NCI-H82 treated with DMSO at 0.1 percent for 48 hours (cell line): ENCODE data around the gene RPL27.
"Not testable (repeated sequence)": the region's sequence is repeated elsewhere in the genome, so short reads cannot be mapped to it uniquely, and the experiment has no call there.

Source experiments
- DNase-seq: peaks from one replicate; lab custom pipeline; 2025; ENCODE audit not compliant: unreplicated experiment; lab: John Stamatoyannopoulos, UW

RPL27 gene

GRCh38 chr17:42997984-42998938, at the start of gene RPL27:
Gene RPL27 (plus strand): TSS chr17:42998419. CDS start chr17:42998751, 332 bp downstream.
- peak; percentile 98 for DNase-seq

GRCh38 chr17:42950044-42950783, 48.0 kb upstream of the RPL27 start:
- DNase-seq, result no peak

GRCh38 chr17:42953669-42954068, 44.5 kb upstream of the RPL27 start:
- DNase-seq, result no peak

GRCh38 chr17:42964161-42964932, 33.9 kb upstream of the RPL27 start, which contains the start of gene AARSD1:
Gene AARSD1 (minus strand): TSS chr17:42964454. CDS start chr17:42964440, 14 bp downstream.
- peak; percentile 74 for DNase-seq

- DNase-seq, result no peak
These were observed 30.3 kb upstream of the RPL27 start for GRCh38 chr17:42967925-42968324.

GRCh38 chr17:42969001-42969581, 29.1 kb upstream of the RPL27 start:
- DNase-seq, result no peak

- no peak for DNase-seq
These were observed 26.6 kb upstream of the RPL27 start for GRCh38 chr17:42971589-42971988.

GRCh38 chr17:42973323-42973722, 24.9 kb upstream of the RPL27 start:
- not testable (repeated sequence) for DNase-seq

- no peak for DNase-seq
These were observed 23.0 kb upstream of the RPL27 start for GRCh38 chr17:42975265-42975664.

GRCh38 chr17:42975701-42976100, 22.5 kb upstream of the RPL27 start:
- DNase-seq, result not testable (repeated sequence)

- no peak for DNase-seq
These were observed 18.5 kb upstream of the RPL27 start, which contains the start of gene PTGES3L for GRCh38 chr17:42979511-42980273. Gene PTGES3L (minus strand): TSS chr17:42980080. CDS start chr17:42980053, 27 bp downstream.

- DNase-seq, result peak; percentile 62
These were observed 17.9 kb upstream of the RPL27 start, which contains the start of gene RUNDC1 for GRCh38 chr17:42980274-42980765. Gene RUNDC1 (plus strand): TSS chr17:42980565. CDS start chr17:42980577, 12 bp downstream.

- DNase-seq, result no peak
These were observed 17.3 kb upstream of the RPL27 start for GRCh38 chr17:42980766-42981397.

- no peak for DNase-seq
These were observed 16.0 kb upstream of the RPL27 start for GRCh38 chr17:42982266-42982665.

- DNase-seq, result no peak
These were observed 13.0 kb upstream of the RPL27 start for GRCh38 chr17:42985225-42985624.

- DNase-seq, result no peak
These were observed 9.1 kb upstream of the RPL27 start for GRCh38 chr17:42989141-42989540.

GRCh38 chr17:42989726-42990652, 8.2 kb upstream of the RPL27 start:
- no peak for DNase-seq

GRCh38 chr17:42991471-42991870, 6.7 kb upstream of the RPL27 start:
- DNase-seq, result no peak
